Globus pallidus (tissue), 1 donor: Measurements from ENCODE around the gene TSC2.
"Not testable (repeated sequence)": the region's sequence is repeated elsewhere in the genome, so short reads cannot be mapped to it uniquely, and the experiment has no call there.

Source experiments
- DNase-seq: peaks from one replicate; pipeline ENCODE4 v3.0.0-alpha.2; 2015; ENCODE audit warnings: low spot score

The TSC2 gene

GRCh38 chr16:2122429-2122828, 74.6 kb downstream of the TSC2 start:
- DNase-seq: no peak

- not testable (repeated sequence) for DNase-seq
Measured at GRCh38 chr16:2122934-2123683, 75.3 kb downstream of the TSC2 start.

- DNase-seq: not testable (repeated sequence)
Measured at GRCh38 chr16:2123706-2124376, 76.1 kb downstream of the TSC2 start.

- DNase-seq: not testable (repeated sequence)
Measured at GRCh38 chr16:2124377-2124693, 76.5 kb downstream of the TSC2 start.

- DNase-seq: peak; percentile 36
Measured at GRCh38 chr16:2124694-2125444, 77.1 kb downstream of the TSC2 start.

- not testable (repeated sequence) for DNase-seq
Measured at GRCh38 chr16:2125609-2126008, 77.8 kb downstream of the TSC2 start.

- peak; percentile 83 for DNase-seq
Measured at GRCh38 chr16:2126161-2126743, 78.5 kb downstream of the TSC2 start.

- peak; percentile 54 for DNase-seq
Measured at GRCh38 chr16:2126928-2127556, 79.3 kb downstream of the TSC2 start.

GRCh38 chr16:2127630-2128280, 80.0 kb downstream of the TSC2 start:
- not testable (repeated sequence) for DNase-seq

- DNase-seq: not testable (repeated sequence)
Measured at GRCh38 chr16:2129251-2129650, 81.5 kb downstream of the TSC2 start.

GRCh38 chr16:2129890-2130447, 82.2 kb downstream of the TSC2 start:
- not testable (repeated sequence) for DNase-seq

GRCh38 chr16:2133797-2134196, 86.0 kb downstream of the TSC2 start:
- DNase-seq: not testable (repeated sequence)

GRCh38 chr16:2135071-2135470, 87.3 kb downstream of the TSC2 start:
- DNase-seq: not testable (repeated sequence)

- DNase-seq: peak; percentile 89
Measured at GRCh38 chr16:2135770-2136490, 88.1 kb downstream of the TSC2 start, which contains the start of gene PKD1. TSS of gene PKD1 (minus strand) at chr16:2135898. CDS start at chr16:2135689, 209 bp downstream.
